ENCODE results near the gene CTCF.

The CTCF gene

DNA sequence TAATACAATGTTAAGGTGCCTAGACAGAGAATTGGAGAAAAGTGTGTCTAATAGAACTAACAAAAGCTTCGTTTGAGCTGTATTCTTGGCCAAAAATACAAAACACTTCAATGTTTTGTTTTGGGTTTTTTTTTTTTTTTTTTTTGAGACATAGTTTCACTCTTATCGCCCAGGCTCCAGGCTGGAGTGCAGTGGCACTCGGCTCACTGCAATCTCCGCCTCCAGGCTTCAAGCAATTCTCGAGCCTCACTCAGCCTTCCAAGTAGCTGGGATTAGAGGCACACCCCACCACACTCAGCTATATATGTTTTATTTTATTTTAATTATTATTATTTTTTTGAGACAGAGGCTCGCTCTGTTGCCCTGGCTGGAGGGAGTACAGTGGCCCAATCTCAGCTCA, 44.3 kb downstream of the CTCF start:
- DNase-seq: no peak

- no peak for DNase-seq
Measured at GRCh38 chr16:67608364-67608763, 46.0 kb downstream of the CTCF start.

GRCh38 chr16:67613808-67614207, 51.5 kb downstream of the CTCF start:
- no peak for DNase-seq

DNA sequence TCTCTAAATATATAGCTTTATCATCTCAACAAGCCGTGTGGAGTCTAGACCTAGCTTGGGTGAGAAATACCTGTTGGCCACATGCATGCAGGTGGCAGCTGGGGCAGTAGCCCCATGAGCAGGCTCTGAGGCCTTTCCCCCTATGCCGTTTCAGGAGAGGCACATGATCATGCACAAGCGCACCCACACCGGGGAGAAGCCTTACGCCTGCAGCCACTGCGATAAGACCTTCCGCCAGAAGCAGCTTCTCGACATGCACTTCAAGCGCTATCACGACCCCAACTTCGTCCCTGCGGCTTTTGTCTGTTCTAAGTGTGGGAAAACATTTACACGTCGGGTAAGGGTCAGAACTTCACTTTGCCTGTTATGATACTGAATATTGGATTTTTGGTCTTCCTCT, 65.9 kb downstream of the CTCF start:
- DNase-seq: no peak

DNA sequence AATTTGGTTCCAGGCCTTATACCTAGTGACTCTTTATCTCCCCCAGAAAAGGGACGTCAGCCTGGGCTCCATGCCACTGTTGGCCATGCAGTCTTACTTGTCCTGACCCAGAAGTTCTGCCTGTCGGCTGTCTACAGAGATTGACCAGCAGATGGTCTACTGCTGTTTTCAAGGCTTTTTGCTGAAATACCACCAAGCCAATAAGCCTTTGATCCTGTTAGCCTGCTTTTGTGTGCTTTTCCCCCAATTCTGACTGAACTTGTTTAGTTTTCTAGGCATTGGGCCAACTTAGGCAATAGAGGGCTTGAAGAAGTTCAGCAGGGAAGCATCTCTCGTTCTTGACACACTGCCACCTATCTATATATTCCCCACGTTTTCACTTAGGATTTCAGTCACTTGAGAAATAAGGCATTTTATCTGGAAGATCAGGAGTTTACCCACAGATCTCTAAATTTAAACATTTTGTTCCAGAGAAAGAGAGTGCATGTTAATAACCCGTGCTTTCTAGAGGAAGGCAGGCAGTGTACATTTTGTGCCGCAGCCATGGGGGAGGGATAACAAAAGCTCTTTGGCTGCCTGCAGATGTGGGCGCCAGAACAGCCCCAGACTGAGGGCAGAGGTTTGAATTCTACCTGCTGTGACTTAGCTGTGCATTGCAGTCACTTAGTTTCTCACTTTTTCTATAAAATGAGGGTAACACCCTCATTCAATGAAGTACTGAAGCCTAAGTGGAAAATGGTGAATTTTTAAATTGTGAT, 70.3 kb downstream of the CTCF start:
- no peak for DNase-seq

- DNase-seq: no peak
Measured at GRCh38 chr16:67636713-67637112, 74.4 kb downstream of the CTCF start.

GRCh38 chr16:67637625-67638024, 75.3 kb downstream of the CTCF start:
- no peak for DNase-seq

GRCh38 chr16:67641779-67642708, 79.7 kb downstream of the CTCF start:
- no peak for DNase-seq

DNA sequence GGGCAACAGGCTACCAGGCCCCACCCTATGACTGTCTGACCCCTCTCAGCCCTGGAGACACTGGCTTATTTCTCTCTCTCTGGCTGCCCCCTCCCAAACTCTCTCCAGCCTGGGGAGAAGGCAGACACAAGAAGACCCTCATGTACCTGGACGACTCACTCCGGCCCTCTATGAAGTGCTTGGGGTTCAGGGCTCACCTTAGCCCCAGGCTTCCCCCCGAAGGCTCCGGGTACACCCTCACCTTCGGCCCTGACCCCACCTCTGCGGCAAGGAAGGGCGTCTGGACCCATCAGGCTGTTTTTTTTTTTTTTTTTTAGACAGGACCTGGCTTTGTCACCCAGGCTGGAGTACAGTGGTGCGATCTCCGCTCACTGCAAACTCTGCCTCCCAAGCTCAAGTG, 81.7 kb downstream of the CTCF start:
- DNase-seq: no peak

GRCh38 chr16:67645397-67646121, 83.2 kb downstream of the CTCF start:
- peak; percentile 50 for DNase-seq

DNA sequence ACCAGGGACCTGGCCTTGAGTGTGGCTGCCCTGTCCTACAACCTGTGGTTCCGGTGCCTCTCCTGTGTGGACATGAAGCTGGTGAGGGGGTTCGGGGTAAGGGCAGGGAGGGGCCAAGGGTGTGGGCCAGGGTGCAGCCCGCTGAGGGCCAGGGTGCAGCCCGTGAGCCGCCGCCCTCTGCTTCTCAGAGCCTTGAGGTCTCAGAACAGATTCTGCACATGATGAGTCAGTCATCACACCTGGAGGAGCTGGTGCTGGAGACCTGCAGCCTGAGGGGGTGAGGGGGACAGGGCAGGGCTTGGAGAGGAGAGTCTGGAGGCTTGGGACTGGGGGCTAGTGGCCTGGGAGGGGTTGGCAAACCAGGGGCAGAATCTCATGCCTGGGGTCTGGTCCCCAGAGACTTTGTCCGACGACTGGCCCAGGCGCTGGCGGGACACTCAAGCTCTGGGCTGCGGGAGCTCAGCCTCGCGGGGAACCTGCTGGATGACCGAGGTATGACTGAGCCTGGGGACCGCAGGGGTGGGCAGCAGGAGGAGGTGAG, 84.9 kb downstream of the CTCF start:
- DNase-seq: no peak

- DNase-seq: no peak
Measured at GRCh38 chr16:67647681-67648080, 85.4 kb downstream of the CTCF start.

GRCh38 chr16:67648088-67648763, 85.9 kb downstream of the CTCF start:
- no peak for DNase-seq

DNA sequence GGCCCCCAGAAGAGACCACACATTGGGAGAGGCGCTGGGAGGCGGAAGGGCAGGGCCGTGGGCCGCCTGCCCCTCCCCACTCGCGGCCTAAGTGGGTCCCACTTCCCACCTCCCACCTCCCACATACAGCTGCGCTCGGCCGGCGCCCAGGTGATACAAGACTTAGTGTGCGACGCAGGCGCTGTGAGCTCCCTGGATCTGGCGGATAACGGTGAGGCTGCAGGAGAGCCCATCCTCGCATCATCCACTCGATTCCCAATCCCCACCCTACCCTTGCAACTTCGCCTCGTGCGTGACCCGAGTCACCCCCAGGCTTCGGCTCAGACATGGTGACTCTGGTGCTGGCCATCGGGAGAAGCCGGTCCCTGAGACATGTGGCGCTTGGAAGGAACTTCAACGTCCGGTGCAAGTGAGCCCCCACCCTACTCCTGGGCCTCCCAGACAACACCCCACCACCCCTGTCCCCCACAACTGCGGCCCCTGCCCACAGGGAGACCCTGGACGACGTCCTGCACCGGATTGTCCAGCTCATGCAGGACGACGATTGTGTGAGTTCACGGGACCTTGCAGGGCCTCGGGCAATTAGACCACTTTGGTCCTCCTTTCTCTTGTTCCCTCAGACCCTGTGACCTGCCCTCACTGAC, 86.6 kb downstream of the CTCF start:
- DNase-seq: no peak

DNA sequence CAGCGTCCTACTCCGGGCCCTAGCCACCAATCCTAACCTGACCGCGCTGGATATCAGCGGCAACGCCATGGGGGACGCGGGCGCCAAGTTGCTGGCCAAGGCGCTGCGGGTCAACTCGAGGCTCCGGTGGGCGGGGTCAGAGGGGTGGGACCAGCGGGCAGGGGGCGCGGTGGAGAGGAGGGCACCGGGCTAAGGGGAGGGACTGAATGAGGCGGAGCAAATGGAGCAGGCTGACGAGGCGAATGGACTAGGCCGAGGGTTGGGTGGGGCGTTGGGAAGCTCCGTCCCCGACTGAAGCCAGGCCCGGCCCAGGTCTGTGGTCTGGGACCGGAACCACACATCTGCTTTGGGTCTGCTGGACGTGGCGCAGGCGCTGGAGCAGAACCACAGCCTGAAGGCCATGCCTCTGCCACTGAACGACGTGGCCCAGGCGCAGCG, 87.2 kb downstream of the CTCF start:
- DNase-seq: no peak

GRCh38 chr16:67650023-67650422, 87.7 kb downstream of the CTCF start:
- DNase-seq: no peak

- DNase-seq: no peak
Measured at GRCh38 chr16:67651039-67651438, 88.7 kb downstream of the CTCF start.

DNA sequence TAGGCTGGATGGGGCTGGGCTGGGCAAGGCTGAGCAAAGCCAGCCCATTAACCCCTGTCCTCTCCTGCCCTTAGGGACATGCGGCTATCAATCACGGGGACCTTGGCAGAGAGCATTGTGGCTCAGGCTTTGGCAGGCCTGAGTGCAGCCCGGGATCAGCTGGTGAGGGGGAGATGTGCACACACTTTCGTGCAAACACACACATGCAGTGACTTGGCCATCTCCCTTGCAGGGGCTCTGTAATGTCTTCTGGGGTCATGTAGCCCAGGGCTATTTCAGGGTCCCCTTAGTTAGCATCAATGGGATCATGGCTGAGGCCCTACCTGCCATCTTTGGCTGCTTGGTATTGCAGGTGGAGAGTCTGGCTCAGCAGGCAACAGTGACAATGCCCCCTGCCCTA, 89.5 kb downstream of the CTCF start:
- no peak for DNase-seq

GRCh38 chr16:67652578-67653127, 90.3 kb downstream of the CTCF start:
- no peak for DNase-seq

DNA sequence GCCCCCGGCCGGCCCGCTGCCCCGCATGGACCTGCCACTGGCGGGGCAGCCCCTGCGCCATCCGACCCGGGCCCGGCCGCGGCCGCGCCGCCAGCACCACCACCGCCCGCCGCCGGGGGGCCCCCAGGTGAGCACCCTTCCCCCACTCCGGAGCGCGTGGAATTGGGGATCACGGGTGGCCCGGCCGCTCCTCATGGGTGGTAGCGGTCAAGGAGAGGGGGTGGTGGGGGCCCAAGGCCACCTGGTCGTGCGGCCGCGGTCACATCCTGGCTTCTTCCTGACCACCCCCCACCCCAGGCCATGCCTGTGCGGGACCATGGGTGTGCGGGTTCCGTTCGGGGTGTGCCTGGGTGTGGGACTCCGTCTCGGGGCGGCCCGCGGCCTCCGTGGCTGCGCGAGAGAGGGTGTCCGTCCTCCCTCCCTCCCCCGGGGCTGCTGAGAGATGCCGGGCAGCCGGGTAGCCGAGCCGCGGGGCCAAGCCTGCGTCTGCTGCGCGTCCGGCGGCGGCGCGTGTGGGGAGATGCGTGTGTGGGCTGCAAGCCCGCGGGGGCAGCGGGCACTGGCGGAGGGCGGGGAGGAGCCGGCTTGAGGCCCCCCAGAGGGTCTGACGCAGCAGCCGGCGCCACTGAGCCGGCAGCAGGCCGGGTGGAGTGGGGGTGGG, 90.9 kb downstream of the CTCF start:
- no peak for DNase-seq

DNA sequence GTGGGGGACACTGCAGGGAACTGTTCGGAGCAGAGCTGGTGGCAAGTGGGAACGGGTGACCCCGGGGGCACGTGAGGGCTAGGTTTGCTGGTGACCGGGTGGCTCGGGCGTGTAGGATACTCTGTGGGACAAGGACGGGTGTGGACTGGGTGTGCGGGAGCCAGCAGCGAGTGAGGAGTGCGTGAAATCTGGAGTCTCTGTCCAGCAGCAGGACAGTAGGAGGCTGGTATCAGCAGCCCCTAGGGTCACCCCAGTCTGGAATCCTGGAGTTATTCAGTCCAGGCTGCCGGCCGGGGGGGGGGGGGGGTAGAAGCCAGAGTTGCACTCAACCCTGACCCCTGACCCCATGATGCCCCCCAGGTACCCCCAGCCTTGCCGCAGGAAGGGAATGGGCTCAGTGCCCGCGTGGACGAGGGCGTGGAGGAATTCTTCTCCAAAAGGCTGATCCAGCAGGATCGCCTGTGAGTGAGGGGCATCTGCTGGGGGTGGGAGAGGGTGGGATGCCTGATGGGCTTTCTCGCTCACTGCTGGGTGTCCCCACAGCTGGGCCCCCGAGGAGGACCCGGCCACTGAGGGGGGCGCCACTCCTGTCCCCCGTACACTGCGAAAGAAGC, 91.6 kb downstream of the CTCF start:
- no peak for DNase-seq
